Right lobe of liver (tissue), 4 donors: ENCODE results near the gene UTP25.
"Not testable (repeated sequence)": the region's sequence is repeated elsewhere in the genome, so short reads cannot be mapped to it uniquely, and the experiment has no call there.

Source experiments
- CTCF ChIP-seq, 4 donors: fragments of 200-600 bp in 3 of 4; fragments of 450-650 bp in 1 of 4; IDR thresholded peaks; one replicate each; pipeline versions ENCODE4 v1.5.1 to v1.8.0; 2016 to 2022; ENCODE audit warnings: antibody characterized with exemption in 4 of 4, mild to moderate bottlenecking in 2 of 4
- POLR2A ChIP-seq: fragments of 450-650 bp; IDR thresholded peaks from one replicate; pipeline ENCODE4 v1.6.1; 2017; ENCODE audit warnings: antibody characterized with exemption, mild to moderate bottlenecking
- donor health status: DM: no; HTN: no; CAD: no.
- donor health status: DM: no; HTN: no; CAD: no.
- donor health status: DM: no; HTN: yes; CAD: no.

- not testable (repeated sequence) for TF ChIP-seq POLR2A; CTCF (IDR thresholded peaks at IDR 0.05)
Measured at GRCh38 chr1:209793711-209794110, 34.1 kb upstream of the UTP25 start.
